Panc1 (cell line): Measurements from ENCODE around the gene SIRT7. TPM values are rescaled to one million over a fixed set of nuclear protein-coding genes. Genes with fewer than 3 reads are reported as not detected.
A peak's percentile ranks its signal among the peaks of the same experiment; 100 is the strongest.

Source experiments
- ATAC-seq: fragments of 200-7000 bp; cut with Tn5 transposase; 2 replicates; pipeline ENCODE4 v1.9.1; 2020; ENCODE audit warnings: mild to moderate bottlenecking, moderate library complexity
- BruUV-seq: library from RNA; stranded (reverse); fragments of 400-500 nt; replicated peaks from 2 replicates; lab custom pipeline; 2021; lab: Mats Ljungman, UMichigan
- CTCF ChIA-PET: fragments of 300-600 bp; sonication (Branson Sonifier 250); formaldehyde crosslinking; loops from one replicate; lab custom pipeline; 2022; ENCODE audit warnings: antibody characterized with exemption; lab: Charles Lee
- POLR2A ChIA-PET: fragments of 300-600 bp; sonication (Branson Sonifier 250); formaldehyde crosslinking; loops from one replicate; lab custom pipeline; 2022; ENCODE audit warnings: antibody characterized with exemption; lab: Charles Lee
- DNase-seq: peaks from one replicate; pipeline ENCODE4 v3.0.0-alpha.2; 2010; ENCODE audit warnings: low read depth, low spot score
- H3K27ac ChIP-seq: 2 replicates; pipeline ENCODE4 v1.5.1; 2011; ENCODE audit warnings: mild to moderate bottlenecking, low read length, inconsistent platforms
- H3K27me3 ChIP-seq: fragments of 200-500 bp; sonication (Bioruptor generic); 2 replicates; pipeline ENCODE4 v1.6.0; 2014; ENCODE audit warnings: low read length, inconsistent platforms; ENCODE audit not compliant: control insufficient read depth, insufficient read depth
- H3K36me3 ChIP-seq: fragments of 200-500 bp; sonication (Bioruptor generic); 2 replicates; pipeline ENCODE4 v1.5.1; 2014; ENCODE audit warnings: inconsistent platforms, mild to moderate bottlenecking, low read length, moderate library complexity; ENCODE audit not compliant: control insufficient read depth, insufficient read depth
- H3K4me1 ChIP-seq: 2 replicates; pipeline ENCODE4 v1.5.1; 2011; ENCODE audit warnings: inconsistent platforms, mild to moderate bottlenecking, low read length, moderate library complexity; ENCODE audit not compliant: control insufficient read depth, insufficient read depth
- H3K4me3 ChIP-seq, 2 experiments: 2 replicates each; pipeline ENCODE4 v1.5.1; 2011 to 2012; ENCODE audit warnings: low read depth in 2 of 2, low read length in 2 of 2, mild to moderate bottlenecking in 2 of 2, inconsistent platforms in 1 of 2, moderate library complexity in 1 of 2
- H3K9me3 ChIP-seq: fragments of 200-500 bp; sonication (Bioruptor generic); 2 replicates; pipeline ENCODE4 v1.5.1; 2014; ENCODE audit warnings: low read depth, mild to moderate bottlenecking, inconsistent platforms, low read length, moderate library complexity; ENCODE audit not compliant: control insufficient read depth, insufficient read depth
- POLR2AphosphoS5 ChIP-seq: IDR thresholded peaks from 2 replicates; pipeline ENCODE4 v1.6.1; 2012; ENCODE audit warnings: mild to moderate bottlenecking, low read depth, low read length, moderate library complexity
- SIN3A ChIP-seq: IDR thresholded peaks from 2 replicates; pipeline ENCODE4 v1.6.1; 2012; ENCODE audit warnings: low read depth, mild to moderate bottlenecking, low read length, moderate library complexity, borderline replicate concordance; ENCODE audit not compliant: insufficient read depth
- TCF7L2 ChIP-seq: IDR thresholded peaks from 2 replicates; pipeline ENCODE4 v1.6.1; 2011; ENCODE audit warnings: mild to moderate bottlenecking, low read depth, low read length, inconsistent platforms
- in situ Hi-C: cut with HindIII; loops from 2 replicates; pipeline ENCODE4 v1.10.0; 2016; ENCODE audit warnings: low sequenced_read_pairs, low pct_unique_long_range_greater_than_20kb
- intact Hi-C: fragments of 100-400 bp; cut with micrococcal nuclease; formaldehyde crosslinking; loops from one replicate; pipeline ENCODE4 v1.10.0; 2022; ENCODE audit not compliant: unreplicated experiment
- total RNA-seq: library from RNA; stranded (reverse); gene quantifications from one replicate; pipeline ENCODE4 v1.2.1, GENCODE V29; 2021; ENCODE audit not compliant: unreplicated experiment
- TF ChIP-seq, protein P1 (sequence below): fragments of 450-650 bp; IDR thresholded peaks from 2 replicates; pipeline ENCODE4 v1.5.1; 2017; ENCODE audit warnings: mild to moderate bottlenecking
- TF ChIP-seq, protein P2 (sequence below), 2 experiments: IDR thresholded peaks; 2 replicates each; pipeline ENCODE4 v1.6.1; 2011 to 2012; ENCODE audit warnings: low read depth in 2 of 2, control low read depth in 1 of 2, low read length in 1 of 2, mild to moderate bottlenecking in 1 of 2, moderate library complexity in 1 of 2; ENCODE audit not compliant: insufficient read depth in 1 of 2

SIRT7 gene
- total RNA-seq, 1 experiment from 2014 or later, result 82.5 TPM

DNA sequence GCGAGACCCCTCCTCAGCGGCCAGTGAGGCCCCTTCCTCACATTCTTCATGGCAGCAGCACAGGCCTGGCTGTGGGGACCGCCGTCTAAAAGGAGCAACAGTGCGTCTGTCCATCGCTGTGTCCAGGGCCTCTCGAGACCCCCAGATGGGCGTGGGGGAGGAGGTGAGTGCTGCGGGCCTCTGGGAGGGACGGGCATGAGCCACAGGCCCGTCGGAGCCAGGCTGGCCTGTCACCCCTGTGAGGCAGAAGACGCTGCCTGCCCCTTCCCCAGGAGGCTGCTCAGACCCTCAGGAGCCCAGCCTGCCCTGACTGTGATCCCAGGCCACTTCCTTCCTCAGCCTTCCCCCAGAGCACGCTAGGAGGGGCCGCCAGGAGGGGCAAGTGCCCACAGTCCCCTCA is 21.2 kb upstream of the SIRT7 start:
- intact Hi-C loops (no loop called here), in situ Hi-C loops (no loop called here)
- Histone ChIP-seq H3K9me3 (no peaks in the 10 kb centered on the region), H3K4me3 (no peak overlapping the region), H3K36me3 (peaks cover 3% of the 10 kb centered on the region; the same call in 1 of the 2 replicates), H3K27me3 (no peaks in the 10 kb centered on the region), H3K27ac (no peak overlapping the region), H3K4me1 (peaks cover 8% of the 10 kb centered on the region; the same call in 1 of the 2 replicates)
- BruUV-seq, result no TSS peak
- DNase-seq (no peak), ATAC-seq (no peak)
- CTCF ChIA-PET, result no interaction called here
- no peak for TF ChIP-seq TCF7L2
- TF ChIP-seq, protein P1, sequence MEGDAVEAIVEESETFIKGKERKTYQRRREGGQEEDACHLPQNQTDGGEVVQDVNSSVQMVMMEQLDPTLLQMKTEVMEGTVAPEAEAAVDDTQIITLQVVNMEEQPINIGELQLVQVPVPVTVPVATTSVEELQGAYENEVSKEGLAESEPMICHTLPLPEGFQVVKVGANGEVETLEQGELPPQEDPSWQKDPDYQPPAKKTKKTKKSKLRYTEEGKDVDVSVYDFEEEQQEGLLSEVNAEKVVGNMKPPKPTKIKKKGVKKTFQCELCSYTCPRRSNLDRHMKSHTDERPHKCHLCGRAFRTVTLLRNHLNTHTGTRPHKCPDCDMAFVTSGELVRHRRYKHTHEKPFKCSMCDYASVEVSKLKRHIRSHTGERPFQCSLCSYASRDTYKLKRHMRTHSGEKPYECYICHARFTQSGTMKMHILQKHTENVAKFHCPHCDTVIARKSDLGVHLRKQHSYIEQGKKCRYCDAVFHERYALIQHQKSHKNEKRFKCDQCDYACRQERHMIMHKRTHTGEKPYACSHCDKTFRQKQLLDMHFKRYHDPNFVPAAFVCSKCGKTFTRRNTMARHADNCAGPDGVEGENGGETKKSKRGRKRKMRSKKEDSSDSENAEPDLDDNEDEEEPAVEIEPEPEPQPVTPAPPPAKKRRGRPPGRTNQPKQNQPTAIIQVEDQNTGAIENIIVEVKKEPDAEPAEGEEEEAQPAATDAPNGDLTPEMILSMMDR, result no peak
- no peak for TF ChIP-seq POLR2AphosphoS5
- TF ChIP-seq, protein P2, sequence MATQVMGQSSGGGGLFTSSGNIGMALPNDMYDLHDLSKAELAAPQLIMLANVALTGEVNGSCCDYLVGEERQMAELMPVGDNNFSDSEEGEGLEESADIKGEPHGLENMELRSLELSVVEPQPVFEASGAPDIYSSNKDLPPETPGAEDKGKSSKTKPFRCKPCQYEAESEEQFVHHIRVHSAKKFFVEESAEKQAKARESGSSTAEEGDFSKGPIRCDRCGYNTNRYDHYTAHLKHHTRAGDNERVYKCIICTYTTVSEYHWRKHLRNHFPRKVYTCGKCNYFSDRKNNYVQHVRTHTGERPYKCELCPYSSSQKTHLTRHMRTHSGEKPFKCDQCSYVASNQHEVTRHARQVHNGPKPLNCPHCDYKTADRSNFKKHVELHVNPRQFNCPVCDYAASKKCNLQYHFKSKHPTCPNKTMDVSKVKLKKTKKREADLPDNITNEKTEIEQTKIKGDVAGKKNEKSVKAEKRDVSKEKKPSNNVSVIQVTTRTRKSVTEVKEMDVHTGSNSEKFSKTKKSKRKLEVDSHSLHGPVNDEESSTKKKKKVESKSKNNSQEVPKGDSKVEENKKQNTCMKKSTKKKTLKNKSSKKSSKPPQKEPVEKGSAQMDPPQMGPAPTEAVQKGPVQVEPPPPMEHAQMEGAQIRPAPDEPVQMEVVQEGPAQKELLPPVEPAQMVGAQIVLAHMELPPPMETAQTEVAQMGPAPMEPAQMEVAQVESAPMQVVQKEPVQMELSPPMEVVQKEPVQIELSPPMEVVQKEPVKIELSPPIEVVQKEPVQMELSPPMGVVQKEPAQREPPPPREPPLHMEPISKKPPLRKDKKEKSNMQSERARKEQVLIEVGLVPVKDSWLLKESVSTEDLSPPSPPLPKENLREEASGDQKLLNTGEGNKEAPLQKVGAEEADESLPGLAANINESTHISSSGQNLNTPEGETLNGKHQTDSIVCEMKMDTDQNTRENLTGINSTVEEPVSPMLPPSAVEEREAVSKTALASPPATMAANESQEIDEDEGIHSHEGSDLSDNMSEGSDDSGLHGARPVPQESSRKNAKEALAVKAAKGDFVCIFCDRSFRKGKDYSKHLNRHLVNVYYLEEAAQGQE (IDR thresholded peaks at IDR 0.05; ENCODE audit: insufficient read depth in 1 of 2, low read depth in 2 of 2, low read length in 1 of 2), result no peak
- no peak for TF ChIP-seq SIN3A
- POLR2A ChIA-PET, result interaction anchor here (0.6 kb wide), 1 partner anchor 387 kb away, joined by 3 read pairs; no protein-coding TSS in a partner anchor

DNA sequence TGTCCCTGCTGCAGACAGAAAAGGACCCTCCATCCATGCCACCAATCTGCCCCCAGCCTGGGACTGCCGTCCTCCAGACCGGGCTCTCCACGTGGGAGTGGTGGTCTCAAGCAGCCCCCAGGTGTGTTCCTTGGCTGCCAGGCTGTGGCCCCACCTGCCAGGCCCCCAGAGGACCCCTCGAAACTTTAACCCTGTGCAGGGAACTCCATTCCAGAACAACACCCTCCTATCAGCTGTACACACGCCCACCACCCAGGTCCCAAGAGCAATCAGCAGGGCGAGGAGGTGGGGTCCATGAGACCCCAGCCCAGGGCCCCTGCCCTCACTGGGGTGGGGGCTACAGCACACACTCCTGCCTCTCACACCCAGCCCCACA is 17.7 kb upstream of the SIRT7 start:
- H3K36me3 ChIP-seq, result peaks cover 3% of the 10 kb centered on the region; the same call in 1 of the 2 replicates
- peak overlapping the region; percentile 66 to 92 for H3K4me3 ChIP-seq
- ChIA-PET CTCF (interaction anchor here (0.7 kb wide), 1 partner anchor 11 kb away, joined by 7 read pairs; no protein-coding TSS in a partner anchor), POLR2A (interaction anchor here (0.6 to 1.1 kb wide), 3 partner anchors 19 to 232 kb away, joined by 3 to 5 read pairs (median 4); partner anchors contain the start of gene MRPL12)
- intact Hi-C loops, result no loop called here
- no peak for DNase-seq
- BruUV-seq, result no TSS peak
- no peak for ATAC-seq
- peak overlapping the region; percentile 5; the same call in 1 of the 2 replicates for H3K27ac ChIP-seq
- no peak for TF ChIP-seq TCF7L2
- TF ChIP-seq, protein P1, result no peak
- TF ChIP-seq, protein P2 (IDR thresholded peaks at IDR 0.05; ENCODE audit: insufficient read depth in 1 of 2, low read depth in 2 of 2, low read length in 1 of 2), result no peak
- TF ChIP-seq POLR2AphosphoS5, result no peak
- TF ChIP-seq SIN3A, result no peak
- H3K9me3 ChIP-seq, result no peaks in the 10 kb centered on the region
- H3K27me3 ChIP-seq, result no peaks in the 10 kb centered on the region
- peaks cover 22% of the 10 kb centered on the region for H3K4me1 ChIP-seq
- in situ Hi-C loops, result no loop called here
